Testis (tissue), 2 donors: ENCODE results near the gene BRD2.

ENCODE experiments used
- POLR2A ChIP-seq: fragments of 450-650 bp; IDR thresholded peaks from one replicate; pipeline ENCODE4 v1.6.1; 2017; ENCODE audit warnings: antibody characterized with exemption, mild to moderate bottlenecking, moderate library complexity
- TF ChIP-seq, protein P1 (sequence below), 3 experiments: fragments of 450-650 bp in 2 of 3; fragments of 200-600 bp in 1 of 3; sonication (generic) in 1 of 3; IDR thresholded peaks; one replicate each; pipeline ENCODE4 v1.5.1; 2016 to 2019; ENCODE audit warnings: antibody characterized with exemption in 3 of 3, mild to moderate bottlenecking in 2 of 3, moderate library complexity in 1 of 3

DNA sequence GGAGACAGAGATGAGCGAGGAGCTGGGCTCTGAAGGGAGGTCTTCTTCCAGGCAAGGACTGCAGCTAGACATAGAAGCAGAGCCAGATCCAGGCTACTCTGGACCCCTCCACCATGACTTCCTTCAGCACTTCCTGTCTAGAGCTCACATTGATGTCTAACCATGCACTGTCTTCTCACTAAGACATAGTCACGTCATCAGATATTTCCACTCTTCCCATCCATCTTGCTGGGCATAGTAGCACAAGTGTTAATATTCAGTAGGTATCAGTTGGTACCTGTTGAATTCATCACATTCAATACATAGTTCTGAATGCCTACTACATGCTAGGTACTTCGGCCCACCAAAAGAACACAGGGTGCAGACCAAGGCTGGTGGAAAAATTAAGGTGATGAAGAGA lies 18.4 kb upstream of the BRD2 start:
- TF ChIP-seq, protein P1, sequence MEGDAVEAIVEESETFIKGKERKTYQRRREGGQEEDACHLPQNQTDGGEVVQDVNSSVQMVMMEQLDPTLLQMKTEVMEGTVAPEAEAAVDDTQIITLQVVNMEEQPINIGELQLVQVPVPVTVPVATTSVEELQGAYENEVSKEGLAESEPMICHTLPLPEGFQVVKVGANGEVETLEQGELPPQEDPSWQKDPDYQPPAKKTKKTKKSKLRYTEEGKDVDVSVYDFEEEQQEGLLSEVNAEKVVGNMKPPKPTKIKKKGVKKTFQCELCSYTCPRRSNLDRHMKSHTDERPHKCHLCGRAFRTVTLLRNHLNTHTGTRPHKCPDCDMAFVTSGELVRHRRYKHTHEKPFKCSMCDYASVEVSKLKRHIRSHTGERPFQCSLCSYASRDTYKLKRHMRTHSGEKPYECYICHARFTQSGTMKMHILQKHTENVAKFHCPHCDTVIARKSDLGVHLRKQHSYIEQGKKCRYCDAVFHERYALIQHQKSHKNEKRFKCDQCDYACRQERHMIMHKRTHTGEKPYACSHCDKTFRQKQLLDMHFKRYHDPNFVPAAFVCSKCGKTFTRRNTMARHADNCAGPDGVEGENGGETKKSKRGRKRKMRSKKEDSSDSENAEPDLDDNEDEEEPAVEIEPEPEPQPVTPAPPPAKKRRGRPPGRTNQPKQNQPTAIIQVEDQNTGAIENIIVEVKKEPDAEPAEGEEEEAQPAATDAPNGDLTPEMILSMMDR (IDR thresholded peaks at IDR 0.05): no peak
- no peak for TF ChIP-seq POLR2A
